Measurements from ENCODE around the gene LRFN4. TPM values are rescaled to one million over a fixed set of nuclear protein-coding genes. Genes with fewer than 3 reads are reported as not detected.

Gene LRFN4
- total RNA-seq, 1 donor from 2014 or later: 3.8 TPM

GRCh38 chr11:66870131-66870530, 13.3 kb downstream of the LRFN4 start:
- H3K4me3 Mint-ChIP-seq: no peak overlapping the region
- H3K27me3 Mint-ChIP-seq: peaks cover 10% of the 10 kb centered on the region
- H3K27ac Mint-ChIP-seq: no peak overlapping the region
- no peaks in the 10 kb centered on the region for H3K36me3 Mint-ChIP-seq (ENCODE audit: low read depth)
- intact Hi-C loops (cut with micrococcal nuclease): no loop called here
- POLR2A ChIA-PET: interaction anchor here (0.6 kb wide), 1 partner anchor 1574 kb away, joined by 4 read pairs; no protein-coding TSS in a partner anchor
- TF ChIP-seq, protein P1, sequence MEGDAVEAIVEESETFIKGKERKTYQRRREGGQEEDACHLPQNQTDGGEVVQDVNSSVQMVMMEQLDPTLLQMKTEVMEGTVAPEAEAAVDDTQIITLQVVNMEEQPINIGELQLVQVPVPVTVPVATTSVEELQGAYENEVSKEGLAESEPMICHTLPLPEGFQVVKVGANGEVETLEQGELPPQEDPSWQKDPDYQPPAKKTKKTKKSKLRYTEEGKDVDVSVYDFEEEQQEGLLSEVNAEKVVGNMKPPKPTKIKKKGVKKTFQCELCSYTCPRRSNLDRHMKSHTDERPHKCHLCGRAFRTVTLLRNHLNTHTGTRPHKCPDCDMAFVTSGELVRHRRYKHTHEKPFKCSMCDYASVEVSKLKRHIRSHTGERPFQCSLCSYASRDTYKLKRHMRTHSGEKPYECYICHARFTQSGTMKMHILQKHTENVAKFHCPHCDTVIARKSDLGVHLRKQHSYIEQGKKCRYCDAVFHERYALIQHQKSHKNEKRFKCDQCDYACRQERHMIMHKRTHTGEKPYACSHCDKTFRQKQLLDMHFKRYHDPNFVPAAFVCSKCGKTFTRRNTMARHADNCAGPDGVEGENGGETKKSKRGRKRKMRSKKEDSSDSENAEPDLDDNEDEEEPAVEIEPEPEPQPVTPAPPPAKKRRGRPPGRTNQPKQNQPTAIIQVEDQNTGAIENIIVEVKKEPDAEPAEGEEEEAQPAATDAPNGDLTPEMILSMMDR (IDR thresholded peaks at IDR 0.05): no peak
- CTCF ChIA-PET: interaction anchor here (0.5 to 1.1 kb wide), 2 partner anchors 26 to 43 kb away, joined by 4 read pairs; partner anchors contain the start of gene RCE1
- no peak for DNase-seq
- no peak for ATAC-seq (ENCODE audit: low read depth)
- H3K4me1 Mint-ChIP-seq: peaks cover 12% of the 10 kb centered on the region
- no peaks in the 10 kb centered on the region for H3K9me3 Mint-ChIP-seq

DNA sequence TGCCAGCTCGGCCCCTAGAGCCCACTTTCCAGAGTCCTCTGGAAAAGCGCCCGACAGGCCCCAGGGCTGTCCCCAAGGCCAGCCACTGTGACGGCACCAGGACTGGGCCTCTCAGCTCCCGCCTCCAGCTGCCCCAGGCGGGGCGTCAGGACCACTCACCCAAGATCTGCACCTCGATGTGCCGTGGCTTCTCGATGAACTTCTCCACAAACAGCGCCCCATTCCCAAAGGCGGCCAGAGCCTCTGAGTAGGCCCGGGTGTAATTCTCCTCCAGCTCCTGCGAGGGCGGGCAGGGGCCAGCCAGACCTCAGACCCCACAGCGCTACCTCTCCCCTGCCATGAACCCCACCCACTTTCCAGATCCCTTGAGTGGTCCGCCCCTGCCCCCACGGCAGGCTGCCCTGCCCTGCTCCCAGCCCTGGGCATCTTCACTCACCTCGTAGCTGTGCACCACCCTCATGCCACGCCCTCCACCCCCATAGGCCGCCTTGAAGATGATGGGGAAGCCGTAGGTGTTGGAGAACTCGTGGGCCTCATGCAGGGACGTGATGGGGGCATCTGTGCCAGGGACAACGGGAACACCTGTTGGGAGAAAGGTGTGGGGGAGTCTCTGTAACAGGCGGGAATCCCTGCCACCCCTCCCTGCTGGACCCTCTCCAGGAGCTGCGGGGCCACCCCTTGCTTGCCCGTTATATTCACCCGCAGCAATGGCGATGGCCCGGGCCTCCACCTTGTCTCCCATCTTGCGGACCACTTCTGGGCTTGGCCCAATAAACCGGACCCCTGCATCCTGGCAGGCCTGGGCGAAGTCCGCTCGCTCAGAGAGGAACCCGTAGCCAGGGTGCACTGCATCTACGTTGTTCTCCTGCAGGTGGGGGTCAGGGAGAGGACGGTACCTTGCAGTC, 14.0 kb downstream of the LRFN4 start:
- no peak overlapping the region for H3K27ac Mint-ChIP-seq
- no peaks in the 10 kb centered on the region for H3K9me3 Mint-ChIP-seq
- CTCF ChIA-PET: interaction anchor here (0.5 to 1.1 kb wide), 2 partner anchors 27 to 44 kb away, joined by 4 read pairs; partner anchors contain the start of gene RCE1
- no peak for ATAC-seq (ENCODE audit: low read depth)
- no peak for DNase-seq
- intact Hi-C loops (cut with micrococcal nuclease): no loop called here
- H3K4me1 Mint-ChIP-seq: peaks cover 12% of the 10 kb centered on the region
- H3K4me3 Mint-ChIP-seq: no peak overlapping the region
- TF ChIP-seq, protein P1 (IDR thresholded peaks at IDR 0.05): no peak
- POLR2A ChIA-PET: interaction anchor here (0.5 to 0.6 kb wide), 2 partner anchors 42 to 1574 kb away, joined by 4 to 7 read pairs; no protein-coding TSS in a partner anchor
- peaks cover 12% of the 10 kb centered on the region for H3K27me3 Mint-ChIP-seq
- no peaks in the 10 kb centered on the region for H3K36me3 Mint-ChIP-seq (ENCODE audit: low read depth)

DNA sequence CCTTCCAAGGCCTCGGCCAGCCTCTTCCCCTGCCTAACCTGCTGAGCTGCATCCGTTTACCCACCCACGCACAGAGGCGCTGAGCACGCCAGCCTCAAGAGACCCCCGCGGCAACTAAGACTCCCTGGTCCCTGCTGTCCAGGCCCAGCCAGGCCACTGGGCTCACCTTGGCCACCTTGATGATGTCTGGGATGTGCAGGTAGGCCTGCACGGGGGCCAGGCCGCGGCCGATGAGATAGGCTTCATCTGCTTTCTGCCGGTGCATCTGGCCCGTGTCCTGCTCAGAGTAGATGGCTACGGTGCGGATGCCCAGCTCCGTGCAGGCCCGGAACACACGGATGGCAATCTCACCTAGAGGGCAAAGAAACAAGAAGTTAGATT, 14.6 kb downstream of the LRFN4 start:
- H3K4me1 Mint-ChIP-seq: peaks cover 12% of the 10 kb centered on the region
- TF ChIP-seq, protein P1 (IDR thresholded peaks at IDR 0.05): no peak
- no peak for DNase-seq
- peaks cover 12% of the 10 kb centered on the region for H3K27me3 Mint-ChIP-seq
- ChIA-PET POLR2A (interaction anchor here (0.5 kb wide), 1 partner anchor 43 kb away, joined by 7 read pairs; no protein-coding TSS in a partner anchor), CTCF (no interaction called here)
- H3K27ac Mint-ChIP-seq: no peak overlapping the region
- no peak overlapping the region for H3K4me3 Mint-ChIP-seq
- no peak for ATAC-seq (ENCODE audit: low read depth)
- intact Hi-C loops (cut with micrococcal nuclease): no loop called here
- H3K9me3 Mint-ChIP-seq: no peaks in the 10 kb centered on the region
- no peaks in the 10 kb centered on the region for H3K36me3 Mint-ChIP-seq (ENCODE audit: low read depth)

DNA sequence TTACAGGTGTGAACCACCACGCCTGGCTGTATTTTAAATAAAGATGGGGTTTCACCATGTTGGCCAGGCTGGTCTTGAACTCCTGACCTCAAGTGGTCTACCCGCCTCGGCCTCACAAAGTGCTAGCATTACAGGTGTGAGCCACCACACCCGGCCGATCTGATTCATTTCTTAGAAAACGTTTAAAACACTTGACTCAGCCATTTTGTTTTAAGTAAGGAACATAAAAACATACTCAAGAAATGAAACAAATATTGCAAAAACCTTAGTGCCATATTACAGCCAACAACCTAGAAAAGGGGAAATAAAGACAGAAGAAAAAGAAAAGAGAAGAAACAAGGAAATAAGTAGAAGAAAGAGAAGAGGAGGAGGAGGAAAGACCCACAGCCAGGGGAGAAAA, 17.4 kb downstream of the LRFN4 start:
- no peak overlapping the region for H3K4me3 Mint-ChIP-seq
- ChIA-PET CTCF (no interaction called here), POLR2A (no interaction called here)
- TF ChIP-seq, protein P1 (IDR thresholded peaks at IDR 0.05): no peak
- no peak for DNase-seq
- H3K4me1 Mint-ChIP-seq: peaks cover under 1% of the 10 kb centered on the region
- no peaks in the 10 kb centered on the region for H3K9me3 Mint-ChIP-seq
- intact Hi-C loops (cut with micrococcal nuclease): no loop called here
- peaks cover 14% of the 10 kb centered on the region for H3K27me3 Mint-ChIP-seq
- ATAC-seq (ENCODE audit: low read depth): no peak
- H3K36me3 Mint-ChIP-seq (ENCODE audit: low read depth): no peaks in the 10 kb centered on the region
- no peak overlapping the region for H3K27ac Mint-ChIP-seq

- ATAC-seq (ENCODE audit: low read depth) (no peak), DNase-seq (no peak)
- CTCF ChIA-PET: no interaction called here
- intact Hi-C loops (cut with micrococcal nuclease): no loop called here
- Mint-ChIP-seq H3K4me3 (no peak overlapping the region), H3K9me3 (no peaks in the 10 kb centered on the region), H3K27me3 (peaks cover 16% of the 10 kb centered on the region), H3K27ac (no peak overlapping the region), H3K4me1 (no peaks in the 10 kb centered on the region), H3K36me3 (ENCODE audit: low read depth) (no peaks in the 10 kb centered on the region)
- TF ChIP-seq, protein P1 (IDR thresholded peaks at IDR 0.05): no peak
- POLR2A ChIA-PET: no interaction called here
These were observed 18.5 kb downstream of the LRFN4 start for GRCh38 chr11:66875378-66875777.

Data from activated B cell treated with CpG ODN at 0.5 μM for 24 hours (primary cell).